Suprapubic skin (tissue), 4 donors: ENCODE results near the gene FAM24B.

Experiments used
- CTCF ChIP-seq, 2 donors: fragments of 200-600 bp in 1 of 2; fragments of 450-650 bp in 1 of 2; sonication (generic) in 1 of 2; IDR thresholded peaks; one replicate each; pipeline ENCODE4 v1.5.1; 2016 to 2019; ENCODE audit warnings: antibody characterized with exemption in 2 of 2, mild to moderate bottlenecking in 1 of 2, moderate library complexity in 1 of 2
- EP300 ChIP-seq: sonication (generic); formaldehyde crosslinking; IDR thresholded peaks from one replicate; pipeline ENCODE4 v1.6.1; 2017; ENCODE audit warnings: antibody characterized with exemption
- POLR2A ChIP-seq, 2 donors: fragments of 450-650 bp; IDR thresholded peaks; one replicate each; pipeline ENCODE4 v1.6.1; 2017; ENCODE audit warnings: antibody characterized with exemption in 2 of 2, mild to moderate bottlenecking in 2 of 2, moderate library complexity in 2 of 2
- POLR2AphosphoS5 ChIP-seq, 3 donors: sonication (generic); formaldehyde crosslinking; IDR thresholded peaks; one replicate each; pipeline ENCODE4 v1.6.1; 2017; ENCODE audit warnings: antibody characterized with exemption in 3 of 3

GRCh38 chr10:122830273-122830964, 49.0 kb downstream of the FAM24B start:
- TF ChIP-seq CTCF (IDR thresholded peaks at IDR 0.05) (no peak), POLR2A (IDR thresholded peaks at IDR 0.05) (no peak), POLR2AphosphoS5 (IDR thresholded peaks at IDR 0.05) (no peak), EP300 (no peak)
